ENCODE measurements around the gene UGT8. TPM values are rescaled to one million over a fixed set of nuclear protein-coding genes. Genes with fewer than 3 reads are reported as not detected.

Gene UGT8
- total RNA-seq, 1 experiment from 2014 or later = 3.7 TPM

- Histone ChIP-seq H3K9me3 (ENCODE audit: insufficient read depth, low read depth) (no peaks in the 10 kb centered on the region), H3K27ac (no peak overlapping the region), H3K9me2 (ENCODE audit: insufficient read depth) (no peaks in the 10 kb centered on the region), H3K4me1 (replicated peaks; ENCODE audit: insufficient read depth) (no peaks in the 10 kb centered on the region), H4K20me1 (ENCODE audit: insufficient read depth) (no peaks in the 10 kb centered on the region), H3K4me3 (no peak overlapping the region), H3K4me2 (no peak overlapping the region), H2AFZ (no peak overlapping the region), H3K27me3 (ENCODE audit: insufficient read depth, low read depth) (no peaks in the 10 kb centered on the region), H3K79me2 (ENCODE audit: low read depth) (no peaks in the 10 kb centered on the region), H3K36me3 (ENCODE audit: low read depth) (no peaks in the 10 kb centered on the region), H3F3A (ENCODE audit: insufficient read depth, low read depth) (no peaks in the 10 kb centered on the region)
- ChIA-PET POLR2A (ENCODE audit: unreplicated experiment) (no interaction called here), CTCF (interaction anchor here (0.5 kb wide), 1 partner anchor 1773 kb away, joined by 3 read pairs; no protein-coding TSS in a partner anchor)
- TF ChIP-seq, protein P1, sequence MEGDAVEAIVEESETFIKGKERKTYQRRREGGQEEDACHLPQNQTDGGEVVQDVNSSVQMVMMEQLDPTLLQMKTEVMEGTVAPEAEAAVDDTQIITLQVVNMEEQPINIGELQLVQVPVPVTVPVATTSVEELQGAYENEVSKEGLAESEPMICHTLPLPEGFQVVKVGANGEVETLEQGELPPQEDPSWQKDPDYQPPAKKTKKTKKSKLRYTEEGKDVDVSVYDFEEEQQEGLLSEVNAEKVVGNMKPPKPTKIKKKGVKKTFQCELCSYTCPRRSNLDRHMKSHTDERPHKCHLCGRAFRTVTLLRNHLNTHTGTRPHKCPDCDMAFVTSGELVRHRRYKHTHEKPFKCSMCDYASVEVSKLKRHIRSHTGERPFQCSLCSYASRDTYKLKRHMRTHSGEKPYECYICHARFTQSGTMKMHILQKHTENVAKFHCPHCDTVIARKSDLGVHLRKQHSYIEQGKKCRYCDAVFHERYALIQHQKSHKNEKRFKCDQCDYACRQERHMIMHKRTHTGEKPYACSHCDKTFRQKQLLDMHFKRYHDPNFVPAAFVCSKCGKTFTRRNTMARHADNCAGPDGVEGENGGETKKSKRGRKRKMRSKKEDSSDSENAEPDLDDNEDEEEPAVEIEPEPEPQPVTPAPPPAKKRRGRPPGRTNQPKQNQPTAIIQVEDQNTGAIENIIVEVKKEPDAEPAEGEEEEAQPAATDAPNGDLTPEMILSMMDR (conservative IDR thresholded peaks at IDR 0.05) = no peak
- no peak for TF ChIP-seq EZH2 (IDR thresholded peaks at IDR 0.05; ENCODE audit: low read depth)
- no peak for DNase-seq
- intact Hi-C loops (cut with micrococcal nuclease; ENCODE audit: unreplicated experiment) = no loop called here
- BruUV-seq (replicated peaks) = no TSS peak
Measured at GRCh38 chr4:114626196-114626595, 27.6 kb downstream of the UGT8 start.

DNA sequence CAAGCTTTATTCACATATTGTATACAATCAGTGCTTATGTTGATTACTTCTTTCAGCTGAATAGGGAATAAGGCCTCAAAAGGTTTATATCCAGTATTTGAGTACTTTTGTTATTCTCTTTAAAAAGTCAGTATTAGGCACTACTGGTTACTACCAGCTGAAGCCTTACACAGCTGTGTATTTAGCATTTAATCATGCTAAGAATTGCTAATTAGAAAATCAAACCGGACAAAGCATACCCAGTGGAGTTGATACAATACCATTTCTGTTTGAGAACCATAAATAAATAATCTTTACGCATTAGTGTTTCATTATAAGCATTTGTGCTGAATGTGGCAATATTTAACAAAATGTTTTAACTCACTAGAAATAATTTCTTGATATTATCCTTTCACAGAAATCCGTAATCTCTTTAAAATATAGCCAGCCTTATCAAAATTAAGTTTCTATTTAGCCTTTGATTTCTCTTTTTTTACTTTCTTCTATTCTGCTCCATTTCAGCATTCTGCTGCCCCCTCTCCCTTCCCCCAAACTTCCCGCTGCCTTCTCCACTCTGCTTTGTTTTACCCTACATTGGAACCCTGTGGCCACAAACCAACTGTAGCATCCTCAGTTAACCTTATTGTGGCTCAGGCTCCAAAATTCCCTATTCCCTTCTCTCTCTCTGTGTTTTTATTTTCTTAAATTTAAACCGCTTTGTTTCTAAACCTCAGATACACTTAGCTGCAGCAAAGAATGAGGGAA, 37.8 kb downstream of the UGT8 start:
- no peaks in the 10 kb centered on the region for H3K4me1 ChIP-seq (replicated peaks; ENCODE audit: insufficient read depth)
- POLR2A ChIA-PET (ENCODE audit: unreplicated experiment) = no interaction called here
- no peak for DNase-seq
- no peaks in the 10 kb centered on the region for H3K36me3 ChIP-seq (ENCODE audit: low read depth)
- intact Hi-C loops (cut with micrococcal nuclease; ENCODE audit: unreplicated experiment) = no loop called here
- H3K4me3 ChIP-seq = no peak overlapping the region
- H3K27me3 ChIP-seq (ENCODE audit: insufficient read depth, low read depth) = no peaks in the 10 kb centered on the region
- H4K20me1 ChIP-seq (ENCODE audit: insufficient read depth) = no peaks in the 10 kb centered on the region
- H3F3A ChIP-seq (ENCODE audit: insufficient read depth, low read depth) = no peaks in the 10 kb centered on the region
- H3K9me2 ChIP-seq (ENCODE audit: insufficient read depth) = no peaks in the 10 kb centered on the region
- TF ChIP-seq EZH2 (IDR thresholded peaks at IDR 0.05; ENCODE audit: low read depth) = no peak
- TF ChIP-seq, protein P1 (conservative IDR thresholded peaks at IDR 0.05) = no peak
- no peak overlapping the region for H3K4me2 ChIP-seq
- no TSS peak for BruUV-seq (replicated peaks)
- no peak overlapping the region for H2AFZ ChIP-seq
- H3K9me3 ChIP-seq (ENCODE audit: insufficient read depth, low read depth) = no peaks in the 10 kb centered on the region
- H3K27ac ChIP-seq = no peak overlapping the region
- CTCF ChIA-PET = no interaction called here
- H3K79me2 ChIP-seq (ENCODE audit: low read depth) = no peaks in the 10 kb centered on the region

- intact Hi-C loops (cut with micrococcal nuclease; ENCODE audit: unreplicated experiment) = no loop called here
- no peaks in the 10 kb centered on the region for H3K36me3 ChIP-seq (ENCODE audit: low read depth)
- H3K27ac ChIP-seq = no peak overlapping the region
- TF ChIP-seq, protein P1 (conservative IDR thresholded peaks at IDR 0.05) = no peak
- TF ChIP-seq EZH2 (IDR thresholded peaks at IDR 0.05; ENCODE audit: low read depth) = no peak
- no peak overlapping the region for H3K4me2 ChIP-seq
- H3K4me3 ChIP-seq = no peak overlapping the region
- no peak overlapping the region for H2AFZ ChIP-seq
- H4K20me1 ChIP-seq (ENCODE audit: insufficient read depth) = no peaks in the 10 kb centered on the region
- BruUV-seq (replicated peaks) = no TSS peak
- no peaks in the 10 kb centered on the region for H3K9me2 ChIP-seq (ENCODE audit: insufficient read depth)
- H3K27me3 ChIP-seq (ENCODE audit: insufficient read depth, low read depth) = no peaks in the 10 kb centered on the region
- H3K79me2 ChIP-seq (ENCODE audit: low read depth) = no peaks in the 10 kb centered on the region
- POLR2A ChIA-PET (ENCODE audit: unreplicated experiment) = no interaction called here
- no peaks in the 10 kb centered on the region for H3K4me1 ChIP-seq (replicated peaks; ENCODE audit: insufficient read depth)
- H3K9me3 ChIP-seq (ENCODE audit: insufficient read depth, low read depth) = no peaks in the 10 kb centered on the region
- DNase-seq = no peak
- CTCF ChIA-PET = no interaction called here
- H3F3A ChIP-seq (ENCODE audit: insufficient read depth, low read depth) = no peaks in the 10 kb centered on the region
Measured at GRCh38 chr4:114642173-114642780, 43.7 kb downstream of the UGT8 start.
